Midbrain (tissue), 1 donor: Measurements from ENCODE around the gene TUBB.
A peak's percentile ranks its signal among the peaks of the same experiment; 100 is the strongest.
"Not testable (repeated sequence)": the region's sequence is repeated elsewhere in the genome, so short reads cannot be mapped to it uniquely, and the experiment has no call there.

Experiments
- DNase-seq: peaks from one replicate; lab custom pipeline; 2025; lab: John Stamatoyannopoulos, UW

The TUBB gene

GRCh38 chr6:30717845-30718720 lies 2.1 kb upstream of the TUBB start:
- DNase-seq, result not testable (repeated sequence)

GRCh38 chr6:30719356-30719755 lies 796 bp upstream of the TUBB start:
- no peak for DNase-seq

GRCh38 chr6:30720738-30721197 lies 616 bp downstream of the TUBB start:
- peak; percentile 56 for DNase-seq

- DNase-seq, result peak; percentile 89
Measured at GRCh38 chr6:30721198-30722024, 1.3 kb downstream of the TUBB start.

- not testable (repeated sequence) for DNase-seq
Measured at GRCh38 chr6:30722025-30722279, 1.8 kb downstream of the TUBB start.

- DNase-seq, result peak; percentile 83
Measured at GRCh38 chr6:30722280-30723112, 2.3 kb downstream of the TUBB start.

GRCh38 chr6:30723159-30723842 lies 3.1 kb downstream of the TUBB start:
- DNase-seq, result not testable (repeated sequence)

GRCh38 chr6:30723843-30724741 lies 3.9 kb downstream of the TUBB start:
- not testable (repeated sequence) for DNase-seq

- no peak for DNase-seq
Measured at GRCh38 chr6:30724906-30725667, 4.9 kb downstream of the TUBB start.

DNA sequence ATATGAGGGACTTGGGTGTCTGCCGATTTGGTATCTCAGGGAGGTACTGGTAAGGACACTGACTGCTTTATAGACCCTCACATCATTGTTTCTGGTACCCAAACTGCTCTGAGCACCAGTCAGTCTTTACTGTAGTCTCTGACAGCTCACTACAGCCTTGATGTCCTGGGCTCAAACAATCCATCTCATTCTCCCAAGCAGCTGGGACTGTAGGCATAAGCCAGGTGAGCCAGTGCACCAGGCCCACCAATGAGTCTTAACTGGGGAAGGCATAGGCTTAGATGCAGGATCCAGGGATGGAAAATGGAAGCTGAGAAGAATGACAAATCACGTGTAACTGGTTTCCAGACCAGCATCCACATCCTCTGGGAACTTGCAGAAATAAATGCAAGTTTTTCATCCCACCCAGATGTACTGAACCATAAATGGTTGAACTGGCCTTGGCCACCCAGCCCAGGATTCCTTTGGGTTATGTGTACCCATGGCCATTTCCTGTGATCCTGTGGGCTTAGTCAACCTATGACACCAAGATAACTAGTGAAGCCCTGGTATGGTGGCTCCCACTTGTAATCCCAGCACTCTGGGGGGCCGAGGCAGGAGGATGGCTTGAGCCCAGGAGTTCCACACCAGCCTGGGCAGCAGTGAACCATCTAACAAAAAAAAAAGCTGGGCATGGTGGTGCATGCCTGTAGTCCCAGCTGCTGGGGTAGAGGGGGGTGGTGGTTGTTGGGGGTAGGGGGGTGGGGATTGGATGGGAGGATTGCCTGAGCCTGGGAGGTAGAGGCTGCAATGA lies 5.8 kb downstream of the TUBB start:
- DNase-seq, result no peak

DNA sequence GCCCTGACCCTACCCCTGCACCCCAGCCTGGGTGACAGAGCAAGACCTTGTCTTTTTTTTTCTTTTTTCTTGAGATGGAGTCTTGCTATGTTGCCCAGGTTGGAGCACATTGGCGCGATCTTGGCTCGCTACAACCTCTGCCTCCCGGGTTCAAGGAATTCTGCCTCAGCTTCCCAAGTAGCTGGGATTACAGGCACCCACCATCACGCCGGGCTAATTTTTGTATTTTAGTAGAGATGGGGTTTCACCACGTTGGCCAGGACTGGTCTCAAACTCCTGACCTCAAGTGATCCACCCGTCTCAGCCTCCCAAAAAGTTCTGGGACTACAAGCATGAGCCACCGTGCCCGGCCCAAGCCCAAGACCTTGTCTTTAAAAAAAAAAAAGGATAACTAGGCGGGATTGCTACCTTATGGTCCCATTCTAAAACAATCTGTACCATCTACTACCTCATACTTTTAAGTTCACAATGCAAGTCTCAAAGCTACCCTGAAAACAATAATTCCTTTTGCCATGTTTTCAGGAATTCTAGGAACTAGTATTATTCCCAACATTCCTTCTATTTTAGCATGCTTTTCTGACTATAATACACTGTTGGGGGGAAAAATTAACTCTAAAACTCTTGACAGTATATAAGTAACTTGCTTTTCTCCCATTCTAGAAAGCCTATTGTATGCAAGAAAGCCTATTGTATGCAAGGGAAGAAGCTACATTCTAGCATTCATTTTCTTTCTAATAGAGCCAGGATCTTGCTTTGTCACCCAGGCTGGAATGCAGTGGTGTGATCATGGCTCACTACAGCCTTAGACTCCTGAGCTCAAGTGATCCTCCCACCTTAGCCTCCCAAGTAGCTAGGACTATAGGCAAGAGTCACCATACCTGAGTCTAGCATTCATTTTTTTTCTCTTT lies 6.6 kb downstream of the TUBB start:
- no peak for DNase-seq

DNA sequence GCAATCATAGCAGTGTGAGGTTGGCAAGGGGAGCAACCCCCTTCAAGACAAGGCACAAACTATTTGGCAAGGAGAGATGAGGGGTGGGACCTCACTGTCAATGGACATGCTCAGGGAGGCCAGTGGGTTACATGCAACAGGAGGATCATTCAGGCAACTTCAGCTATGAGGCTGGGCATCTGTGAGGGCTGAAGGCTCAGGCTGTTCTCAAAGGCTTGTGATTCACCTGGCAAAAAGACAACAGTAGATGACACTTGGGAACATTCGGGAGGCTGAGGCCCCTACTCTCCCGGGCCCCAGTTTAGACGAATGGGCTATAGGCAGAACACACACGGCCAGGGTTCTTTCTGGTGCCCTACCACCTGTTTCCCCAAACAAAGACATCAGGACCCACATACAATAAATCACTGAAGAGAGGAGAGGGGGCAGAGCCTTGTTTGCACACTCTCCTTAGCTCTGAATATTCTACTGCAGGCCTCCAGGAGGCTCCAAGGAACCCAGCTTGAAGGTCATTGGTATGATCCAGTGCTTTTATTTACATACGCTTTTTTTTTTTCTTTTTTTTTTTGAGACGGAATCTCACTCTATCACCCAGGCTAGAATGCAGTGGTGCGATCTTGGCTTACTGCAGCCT lies 7.9 kb downstream of the TUBB start:
- DNase-seq, result no peak

DNA sequence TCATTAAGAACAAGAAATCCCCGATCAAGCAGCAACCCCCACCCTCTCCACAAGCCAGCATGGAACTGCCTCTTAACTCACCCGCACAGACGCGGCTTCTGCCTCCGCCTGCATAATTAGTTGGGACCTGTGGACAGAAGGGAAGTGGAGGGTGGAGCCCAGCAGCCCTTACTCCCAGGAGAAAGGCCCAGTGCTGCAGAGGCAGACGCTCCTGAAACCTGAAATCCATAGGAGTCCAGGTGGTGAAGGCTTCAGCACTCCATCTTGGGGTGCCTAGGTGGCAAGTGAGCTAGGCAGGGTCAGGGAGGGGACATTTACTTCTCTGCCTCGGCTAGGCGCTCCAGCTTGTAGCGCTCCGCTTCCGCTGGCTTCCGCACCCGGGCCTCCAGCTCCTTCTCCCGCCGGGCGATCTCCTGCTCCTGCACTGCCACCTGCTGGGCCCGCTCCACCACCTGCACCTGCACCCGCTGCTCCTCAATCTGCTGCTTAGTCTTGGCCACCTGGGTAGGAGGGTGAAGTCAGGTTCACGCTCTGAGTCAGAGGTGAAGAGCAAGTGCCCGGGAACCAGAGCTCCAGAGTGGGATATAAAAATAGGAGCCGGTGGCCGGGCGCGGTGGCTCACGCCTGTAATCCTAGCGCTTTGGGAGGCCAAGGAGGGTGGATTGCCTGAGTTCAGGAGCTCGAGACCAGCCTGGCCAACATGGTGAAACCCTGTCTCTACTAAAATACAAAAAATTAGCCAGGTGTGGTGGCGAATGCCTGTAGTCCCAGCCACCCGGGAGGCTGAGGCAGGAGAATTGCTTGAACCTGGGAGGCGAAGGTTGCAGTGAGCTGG lies 10.7 kb downstream of the TUBB start:
- no peak for DNase-seq

- no peak for DNase-seq
Measured at GRCh38 chr6:30732237-30732943, 12.2 kb downstream of the TUBB start.

DNA sequence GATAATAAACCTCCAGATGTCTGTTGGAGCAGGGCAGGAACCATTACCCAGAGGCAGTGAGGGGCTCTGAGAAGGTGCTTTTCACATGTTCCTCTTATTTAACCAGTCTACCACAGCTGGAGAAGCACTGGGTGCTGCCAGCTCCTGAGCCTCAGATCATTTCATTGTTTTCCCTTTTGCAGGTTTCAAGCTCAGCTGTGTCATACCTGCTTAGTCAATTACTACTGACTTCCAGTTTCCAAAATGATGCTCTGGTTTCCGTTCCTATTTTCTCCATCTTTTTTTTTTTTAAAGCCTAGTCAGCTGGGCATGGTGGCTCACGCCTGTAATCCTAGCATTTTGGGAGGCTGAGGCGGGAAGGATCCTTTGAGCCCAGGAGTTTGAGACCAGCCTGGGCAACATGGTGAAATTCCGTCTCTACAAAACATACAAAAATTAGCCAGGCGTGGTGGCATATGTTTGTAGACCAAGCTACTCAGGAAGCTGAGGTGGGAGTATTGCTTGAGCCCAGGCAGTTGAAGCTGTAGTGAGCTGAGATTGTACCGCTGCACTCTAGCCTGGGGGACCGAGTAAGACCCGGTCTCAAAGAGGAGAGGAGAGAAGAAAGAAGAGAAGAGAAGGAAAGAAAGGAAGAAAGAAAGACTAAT lies 15.6 kb downstream of the TUBB start:
- no peak for DNase-seq
